Measurements from ENCODE around the gene HGD. TPM values are rescaled to one million over a fixed set of nuclear protein-coding genes. Genes with fewer than 3 reads are reported as not detected.

Gene HGD
- total and polyA plus RNA-seq, 2 donors (not counting 1 experiment from before 2014, with no cell fraction given) = 0.75 to 0.91 TPM

DNA sequence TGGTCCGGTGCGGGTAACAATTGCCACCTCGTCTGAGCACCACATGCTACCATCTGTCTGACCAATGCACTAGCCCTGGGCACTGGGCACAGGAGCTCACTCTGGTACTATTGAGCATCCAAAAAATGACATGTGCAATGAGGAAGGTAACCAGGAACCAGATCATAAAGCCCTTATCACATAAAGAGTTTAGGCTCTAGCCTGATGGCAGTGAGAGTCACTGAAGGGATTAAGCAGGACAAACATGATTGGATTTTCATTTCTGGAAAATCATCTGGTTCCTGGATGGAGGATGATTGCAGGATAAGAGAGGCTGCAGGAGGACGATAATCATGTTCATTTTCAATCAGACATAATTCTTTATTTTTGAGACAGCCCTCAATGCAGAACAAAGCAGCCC lies 73.5 kb downstream of the HGD start:
- H3K36me3 ChIP-seq (replicated peaks in 1 of 2; ENCODE audit: control extremely low read depth in 1 of 2, control insufficient read depth in 1 of 2, extremely low read depth in 1 of 2, insufficient read depth in 2 of 2, low read length in 1 of 2) = peaks cover 0 to under 1% of the 10 kb centered on the region in 2 experiments
- POLR2A ChIA-PET = no interaction called here
- no peak for ATAC-seq (ENCODE audit: low read depth)
- WGBS (ENCODE audit: insufficient coverage) = 96% methylated on average over 3 of the region's 4 CpGs
- no peaks in the 10 kb centered on the region for H3K9me3 ChIP-seq (ENCODE audit: control extremely low read depth in 1 of 3, control insufficient read depth in 2 of 3, insufficient read depth in 1 of 3, low read length in 2 of 3)
- no peaks in the 10 kb centered on the region for H3K9me3 Mint-ChIP-seq (ENCODE audit: insufficient read depth)
- H3K4me1 ChIP-seq (ENCODE audit: control insufficient read depth in 2 of 2, insufficient read depth in 2 of 2, low read length in 2 of 2) = no peaks in the 10 kb centered on the region
- H3K27me3 Mint-ChIP-seq = peaks cover 15% of the 10 kb centered on the region
- H2AFZ ChIP-seq (ENCODE audit: insufficient read depth, low read depth, low read length, poor library complexity, severe bottlenecking) = no peak overlapping the region
- CTCF ChIA-PET = no interaction called here
- no peak overlapping the region for H3K27ac Mint-ChIP-seq
- no peak overlapping the region for H3K27ac ChIP-seq (ENCODE audit: low read length in 2 of 2)
- no peaks in the 10 kb centered on the region for H3K79me2 ChIP-seq (ENCODE audit: control insufficient read depth, insufficient read depth, low read length)
- no peak overlapping the region for H3K4me3 Mint-ChIP-seq
- intact Hi-C loops (cut with micrococcal nuclease) = no loop called here
- DNase-seq = no peak
- no peak overlapping the region for H3K4me2 ChIP-seq (replicated peaks; ENCODE audit: low read depth, low read length, poor library complexity, severe bottlenecking)
- no peak for TF ChIP-seq CTCF (IDR thresholded peaks at IDR 0.05)
- no peak for TF ChIP-seq EZH2 (IDR thresholded peaks at IDR 0.05; ENCODE audit: borderline replicate concordance, insufficient read depth, low read depth, low read length, poor library complexity, severe bottlenecking)
- H3K4me1 Mint-ChIP-seq = no peaks in the 10 kb centered on the region
- no peak overlapping the region for H3K9ac ChIP-seq (ENCODE audit: low read length)
- H4K20me1 ChIP-seq (ENCODE audit: control insufficient read depth, insufficient read depth, low read length, poor library complexity, severe bottlenecking) = no peaks in the 10 kb centered on the region
- H3K27me3 ChIP-seq (replicated peaks in 1 of 4; ENCODE audit: control extremely low read depth in 1 of 4, control insufficient read depth in 3 of 4, insufficient read depth in 4 of 4, low read length in 3 of 4) = peaks cover 0 to 3% (median 0%) of the 10 kb centered on the region in 4 experiments
- H3K4me3 ChIP-seq (ENCODE audit: control extremely low read depth in 1 of 5, extremely low read depth in 1 of 5, insufficient read depth in 1 of 5, low read depth in 2 of 5, low read length in 4 of 5) = no peak overlapping the region

- Mint-ChIP-seq H3K27me3 (peaks cover 9% of the 10 kb centered on the region), H3K4me3 (no peak overlapping the region), H3K9me3 (ENCODE audit: insufficient read depth) (no peaks in the 10 kb centered on the region), H3K27ac (no peak overlapping the region), H3K4me1 (peaks cover 2% of the 10 kb centered on the region)
- H4K20me1 ChIP-seq (ENCODE audit: control insufficient read depth, insufficient read depth, low read length, poor library complexity, severe bottlenecking) = no peaks in the 10 kb centered on the region
- no peaks in the 10 kb centered on the region for H3K27me3 ChIP-seq (replicated peaks in 1 of 4; ENCODE audit: control extremely low read depth in 1 of 4, control insufficient read depth in 3 of 4, insufficient read depth in 4 of 4, low read length in 3 of 4)
- ChIA-PET CTCF (no interaction called here), POLR2A (no interaction called here)
- no peak for DNase-seq
- no peak overlapping the region for H2AFZ ChIP-seq (ENCODE audit: insufficient read depth, low read depth, low read length, poor library complexity, severe bottlenecking)
- H3K79me2 ChIP-seq (ENCODE audit: control insufficient read depth, insufficient read depth, low read length) = peaks cover 2% of the 10 kb centered on the region
- H3K4me1 ChIP-seq (ENCODE audit: control insufficient read depth in 2 of 2, insufficient read depth in 2 of 2, low read length in 2 of 2) = no peaks in the 10 kb centered on the region
- H3K36me3 ChIP-seq (replicated peaks in 1 of 2; ENCODE audit: control extremely low read depth in 1 of 2, control insufficient read depth in 1 of 2, extremely low read depth in 1 of 2, insufficient read depth in 2 of 2, low read length in 1 of 2) = peaks cover 0 to 22% of the 10 kb centered on the region in 2 experiments
- H3K4me2 ChIP-seq (replicated peaks; ENCODE audit: low read depth, low read length, poor library complexity, severe bottlenecking) = no peak overlapping the region
- TF ChIP-seq EZH2 (IDR thresholded peaks at IDR 0.05; ENCODE audit: borderline replicate concordance, insufficient read depth, low read depth, low read length, poor library complexity, severe bottlenecking) = no peak
- H3K9ac ChIP-seq (ENCODE audit: low read length) = no peak overlapping the region
- H3K27ac ChIP-seq (ENCODE audit: low read length in 2 of 2) = no peak overlapping the region
- H3K4me3 ChIP-seq (ENCODE audit: control extremely low read depth in 1 of 5, extremely low read depth in 1 of 5, insufficient read depth in 1 of 5, low read depth in 2 of 5, low read length in 4 of 5) = no peak overlapping the region
- intact Hi-C loops (cut with micrococcal nuclease) = no loop called here
- no peaks in the 10 kb centered on the region for H3K9me3 ChIP-seq (ENCODE audit: control extremely low read depth in 1 of 3, control insufficient read depth in 2 of 3, insufficient read depth in 1 of 3, low read length in 2 of 3)
- no peak for ATAC-seq (ENCODE audit: low read depth)
These were observed 77.3 kb downstream of the HGD start for GRCh38 chr3:120604784-120605183.

All from B cell (primary cell).